H54 (cell line): Measurements from ENCODE around the gene CAMK2D.
"Not testable (repeated sequence)": the region's sequence is repeated elsewhere in the genome, so short reads cannot be mapped to it uniquely, and the experiment has no call there.

Source experiments
- DNase-seq: peaks from one replicate; pipeline ENCODE4 v3.0.0; 2011; ENCODE audit warnings: low spot score, mixed read lengths; ENCODE audit not compliant: insufficient read length
- FAIRE-seq: peaks from 3 replicates; lab custom pipeline; 2011; peaks lifted over from hg19 to GRCh38; lab: Jason Lieb, UNC
- POLR2A ChIP-seq: IDR thresholded peaks from 2 replicates; pipeline ENCODE4 v1.6.1; 2011; ENCODE audit warnings: low read depth, mild to moderate bottlenecking, low read length

The CAMK2D gene

GRCh38 chr4:113730467-113731216, 30.9 kb downstream of the CAMK2D start:
- no peak for DNase-seq
- FAIRE-seq: no peak
- no peak for TF ChIP-seq POLR2A

GRCh38 chr4:113727802-113728201, 33.7 kb downstream of the CAMK2D start:
- FAIRE-seq: no peak
- TF ChIP-seq POLR2A: no peak
- DNase-seq: no peak

- DNase-seq: no peak
- TF ChIP-seq POLR2A: no peak
- FAIRE-seq: no peak
Measured at GRCh38 chr4:113725963-113726362, 35.6 kb downstream of the CAMK2D start.

GRCh38 chr4:113718252-113718651, 43.3 kb downstream of the CAMK2D start:
- DNase-seq: no peak
- no peak for FAIRE-seq
- no peak for TF ChIP-seq POLR2A

- FAIRE-seq (no peak), DNase-seq (no peak)
- no peak for TF ChIP-seq POLR2A
Measured at GRCh38 chr4:113711883-113712662, 49.5 kb downstream of the CAMK2D start.

- FAIRE-seq: no peak
Measured at GRCh38 chr4:113708250-113708649, 53.3 kb downstream of the CAMK2D start.

GRCh38 chr4:113707048-113707447, 54.5 kb downstream of the CAMK2D start:
- TF ChIP-seq POLR2A: no peak
- FAIRE-seq (no peak), DNase-seq (no peak)

More at GRCh38 chr4:113708250-113708649, 53.3 kb downstream of the CAMK2D start:
- no peak for TF ChIP-seq POLR2A
- no peak for DNase-seq

GRCh38 chr4:113705097-113705496, 56.4 kb downstream of the CAMK2D start:
- not testable (repeated sequence) for DNase-seq, FAIRE-seq

- DNase-seq, FAIRE-seq: not testable (repeated sequence)
Measured at GRCh38 chr4:113702596-113702995, 58.9 kb downstream of the CAMK2D start.

GRCh38 chr4:113701169-113701568, 60.4 kb downstream of the CAMK2D start:
- FAIRE-seq (no peak), DNase-seq (no peak)
- no peak for TF ChIP-seq POLR2A

GRCh38 chr4:113700602-113701150, 60.9 kb downstream of the CAMK2D start:
- no peak for TF ChIP-seq POLR2A
- DNase-seq (no peak), FAIRE-seq (no peak)

GRCh38 chr4:113699772-113700171, 61.8 kb downstream of the CAMK2D start:
- no peak for TF ChIP-seq POLR2A
- DNase-seq: no peak
- FAIRE-seq: no peak

GRCh38 chr4:113697429-113697828, 64.1 kb downstream of the CAMK2D start:
- FAIRE-seq: no peak

More at GRCh38 chr4:113697429-113697828, 64.1 kb downstream of the CAMK2D start:
- no peak for TF ChIP-seq POLR2A
- DNase-seq: no peak
